ENCODE results near the gene TPM1.

The TPM1 gene

GRCh38 chr15:63035253-63035652 lies 7.3 kb upstream of the TPM1 start:
- H3K4me3 ChIP-seq (replicated peaks; ENCODE audit: low read depth, low read length), result no peak overlapping the region
- DNase-seq (ENCODE audit: low read depth), result no peak
- TF ChIP-seq CTCF (IDR thresholded peaks at IDR 0.05; ENCODE audit: low read length, missing control alignments), result no peak

- DNase-seq (ENCODE audit: low read depth), result no peak
- peak; percentile 14 for TF ChIP-seq CTCF (IDR thresholded peaks at IDR 0.05; ENCODE audit: low read length, missing control alignments)
- no peak overlapping the region for H3K4me3 ChIP-seq (replicated peaks; ENCODE audit: low read depth, low read length)
These were observed 6.6 kb upstream of the TPM1 start for GRCh38 chr15:63035977-63036376.

- H3K4me3 ChIP-seq (replicated peaks; ENCODE audit: low read depth, low read length), result no peak overlapping the region
- DNase-seq (ENCODE audit: low read depth), result no peak
- TF ChIP-seq CTCF (IDR thresholded peaks at IDR 0.05; ENCODE audit: low read length, missing control alignments), result no peak
These were observed 4.4 kb upstream of the TPM1 start for GRCh38 chr15:63037976-63038720.

GRCh38 chr15:63038926-63039673 lies 3.4 kb upstream of the TPM1 start:
- peak; percentile 83 for DNase-seq (ENCODE audit: low read depth)
- TF ChIP-seq CTCF (IDR thresholded peaks at IDR 0.05; ENCODE audit: low read length, missing control alignments), result no peak
- H3K4me3 ChIP-seq (replicated peaks; ENCODE audit: low read depth, low read length), result no peak overlapping the region

GRCh38 chr15:63039811-63040210 lies 2.7 kb upstream of the TPM1 start:
- H3K4me3 ChIP-seq (replicated peaks; ENCODE audit: low read depth, low read length), result no peak overlapping the region
- DNase-seq (ENCODE audit: low read depth), result no peak
- no peak for TF ChIP-seq CTCF (IDR thresholded peaks at IDR 0.05; ENCODE audit: low read length, missing control alignments)

GRCh38 chr15:63040509-63040908 lies 2.0 kb upstream of the TPM1 start:
- no peak for TF ChIP-seq CTCF (IDR thresholded peaks at IDR 0.05; ENCODE audit: low read length, missing control alignments)
- no peak for DNase-seq (ENCODE audit: low read depth)
- no peak overlapping the region for H3K4me3 ChIP-seq (replicated peaks; ENCODE audit: low read depth, low read length)

All from fibroblast of pulmonary artery (primary cell).